Activated T-helper 1 cell treated with anti-CD3 and anti-CD28 coated beads, Interleukin-12 subunit alpha, Interleukin-12 subunit beta, Interleukin-2, Interleukin-4 antibody, amounts not matched to agents 30 ng/mL and 10 ng/mL and 1 ng/mL, durations not matched to agents 14 hours and 24 hours and 36 hours (primary cell): Measurements from ENCODE around the gene OR52E2. TPM values are rescaled to one million over a fixed set of nuclear protein-coding genes. Genes with fewer than 3 reads are reported as not detected.

ENCODE experiments used
- DNase-seq: peaks from one replicate; pipeline ENCODE4 v3.0.0; 2021; ENCODE audit warnings: low spot score
- H3K27ac Mint-ChIP-seq: one replicate; pipeline ENCODE4 v1.8.0; 2021; ENCODE audit warnings: mild to moderate bottlenecking, mixed read lengths
- H3K27me3 Mint-ChIP-seq: one replicate; pipeline ENCODE4 v1.8.0; 2022; ENCODE audit warnings: mild to moderate bottlenecking, moderate library complexity, mixed read lengths; ENCODE audit not compliant: insufficient read depth
- H3K36me3 Mint-ChIP-seq: one replicate; pipeline ENCODE4 v1.8.0; 2021; ENCODE audit warnings: low read depth, mixed read lengths
- H3K4me1 Mint-ChIP-seq: one replicate; pipeline ENCODE4 v1.8.0; 2021; ENCODE audit warnings: low read depth, mixed read lengths
- H3K4me3 Mint-ChIP-seq: one replicate; pipeline ENCODE4 v1.8.0; 2021; ENCODE audit warnings: mild to moderate bottlenecking, moderate library complexity, mixed read lengths
- H3K9me3 Mint-ChIP-seq: one replicate; pipeline ENCODE4 v1.8.0; 2021; ENCODE audit warnings: mixed read lengths
- intact Hi-C: fragments of 100-400 bp; cut with micrococcal nuclease; formaldehyde crosslinking; loops from one replicate; pipeline ENCODE4 v1.15.1; 2024
- total RNA-seq: library from RNA; stranded (reverse); gene quantifications from 2 replicates; pipeline ENCODE4 v1.2.3, GENCODE V29; 2022

OR52E2 gene
- total RNA-seq, 1 donor from 2014 or later, result not detected

DNA sequence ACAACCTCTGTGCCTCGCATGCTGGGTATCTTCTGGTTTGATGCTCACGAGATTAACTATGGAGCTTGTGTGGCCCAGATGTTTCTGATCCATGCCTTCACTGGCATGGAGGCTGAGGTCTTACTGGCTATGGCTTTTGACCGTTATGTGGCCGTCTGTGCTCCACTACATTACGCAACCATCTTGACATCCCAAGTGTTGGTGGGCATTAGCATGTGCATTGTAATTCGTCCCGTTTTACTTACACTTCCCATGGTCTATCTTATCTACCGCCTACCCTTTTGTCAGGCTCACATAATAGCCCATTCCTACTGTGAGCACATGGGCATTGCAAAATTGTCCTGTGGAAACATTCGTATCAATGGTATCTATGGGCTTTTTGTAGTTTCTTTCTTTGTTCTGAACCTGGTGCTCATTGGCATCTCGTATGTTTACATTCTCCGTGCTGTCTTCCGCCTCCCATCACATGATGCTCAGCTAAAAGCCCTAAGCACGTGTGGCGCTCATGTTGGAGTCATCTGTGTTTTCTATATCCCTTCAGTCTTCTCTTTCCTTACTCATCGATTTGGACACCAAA is 12.6 kb downstream of the OR52E2 start:
- no peak for DNase-seq
- no peak overlapping the region for H3K27ac Mint-ChIP-seq
- intact Hi-C loops, result no loop called here
- H3K4me1 Mint-ChIP-seq, result no peaks in the 10 kb centered on the region
- no peaks in the 10 kb centered on the region for H3K27me3 Mint-ChIP-seq
- H3K4me3 Mint-ChIP-seq, result no peak overlapping the region
- H3K9me3 Mint-ChIP-seq, result no peaks in the 10 kb centered on the region
- no peaks in the 10 kb centered on the region for H3K36me3 Mint-ChIP-seq

DNA sequence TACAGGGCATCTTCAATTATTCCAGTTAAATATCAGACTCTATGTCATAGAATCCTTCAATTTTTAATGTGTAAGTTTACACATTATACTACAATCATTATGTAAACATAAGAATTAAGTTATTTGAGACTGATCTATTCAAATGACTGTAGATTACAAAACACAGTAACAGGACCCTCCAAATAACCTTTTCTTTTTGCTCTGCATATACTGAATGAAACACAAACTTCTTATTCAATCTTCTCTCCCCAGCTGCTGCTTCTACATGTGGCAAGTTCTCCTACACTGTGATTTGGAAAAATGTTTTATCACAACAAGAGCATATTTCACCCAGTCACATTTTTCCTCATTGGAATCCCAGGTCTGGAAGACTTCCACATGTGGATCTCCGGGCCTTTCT is 13.2 kb downstream of the OR52E2 start, which contains the start of gene OR52J3:
TSS of gene OR52J3 (plus strand) at position 301 of the 400 bp plus-strand sequence. CDS start at position 301, 0 bp downstream.
- H3K36me3 Mint-ChIP-seq, result no peaks in the 10 kb centered on the region
- no peak for DNase-seq

DNA sequence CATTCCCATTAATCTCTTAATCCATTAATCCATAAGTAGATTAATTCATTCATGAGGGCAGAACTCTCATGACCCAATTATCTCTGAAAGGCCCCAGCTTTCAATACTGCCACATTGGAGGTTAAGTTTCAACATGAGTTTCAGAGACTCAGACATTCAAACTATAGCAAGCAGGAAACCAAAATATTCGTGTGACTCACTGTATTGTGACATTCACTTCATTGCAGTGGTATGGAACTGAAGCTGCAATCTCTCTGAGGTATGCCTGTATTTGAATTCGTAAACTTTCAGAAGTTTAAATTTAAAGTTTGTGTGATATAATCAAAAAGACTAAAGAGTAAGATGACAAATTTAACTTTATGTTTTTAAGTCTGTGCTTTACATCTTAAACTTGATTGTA is 16.0 kb downstream of the OR52E2 start:
- intact Hi-C loops, result no loop called here
- no peaks in the 10 kb centered on the region for H3K36me3 Mint-ChIP-seq
- H3K27ac Mint-ChIP-seq, result no peak overlapping the region
- H3K27me3 Mint-ChIP-seq, result no peaks in the 10 kb centered on the region
- no peaks in the 10 kb centered on the region for H3K9me3 Mint-ChIP-seq
- DNase-seq, result no peak
- no peak overlapping the region for H3K4me3 Mint-ChIP-seq
- H3K4me1 Mint-ChIP-seq, result no peaks in the 10 kb centered on the region

More for the DNA sequence above, 13.2 kb downstream of the OR52E2 start, which contains the start of gene OR52J3:
- intact Hi-C loops, result no loop called here
- Mint-ChIP-seq H3K4me3 (no peak within 1 kb of the TSS), H3K9me3 (no peaks in the 10 kb centered on the region), H3K27ac (no peak within 1 kb of the TSS), H3K4me1 (no peaks in the 10 kb centered on the region), H3K27me3 (no peaks in the 10 kb centered on the region)

DNA sequence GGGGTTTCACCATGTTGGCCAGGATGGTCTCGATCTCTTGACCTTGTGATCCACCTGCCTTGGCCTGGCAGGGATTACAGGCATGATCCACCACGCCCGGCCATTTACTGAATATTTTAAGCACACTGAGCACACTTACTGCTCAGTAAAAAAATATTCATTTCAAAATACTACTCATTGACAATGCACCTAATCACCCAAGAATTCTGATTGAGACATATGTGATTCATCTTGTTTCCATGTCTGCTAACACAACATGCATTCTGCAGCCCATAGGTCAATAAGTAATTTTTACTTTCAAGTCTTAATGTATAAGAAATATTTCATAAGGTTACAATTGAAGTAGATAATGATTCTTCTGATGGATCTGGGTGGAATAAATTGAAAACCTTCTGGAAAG is 17.3 kb downstream of the OR52E2 start:
- no peaks in the 10 kb centered on the region for H3K36me3 Mint-ChIP-seq
- intact Hi-C loops, result no loop called here
- H3K27ac Mint-ChIP-seq, result no peak overlapping the region
- H3K4me3 Mint-ChIP-seq, result no peak overlapping the region
- no peaks in the 10 kb centered on the region for H3K4me1 Mint-ChIP-seq
- no peak for DNase-seq
- no peaks in the 10 kb centered on the region for H3K9me3 Mint-ChIP-seq
- H3K27me3 Mint-ChIP-seq, result no peaks in the 10 kb centered on the region

DNA sequence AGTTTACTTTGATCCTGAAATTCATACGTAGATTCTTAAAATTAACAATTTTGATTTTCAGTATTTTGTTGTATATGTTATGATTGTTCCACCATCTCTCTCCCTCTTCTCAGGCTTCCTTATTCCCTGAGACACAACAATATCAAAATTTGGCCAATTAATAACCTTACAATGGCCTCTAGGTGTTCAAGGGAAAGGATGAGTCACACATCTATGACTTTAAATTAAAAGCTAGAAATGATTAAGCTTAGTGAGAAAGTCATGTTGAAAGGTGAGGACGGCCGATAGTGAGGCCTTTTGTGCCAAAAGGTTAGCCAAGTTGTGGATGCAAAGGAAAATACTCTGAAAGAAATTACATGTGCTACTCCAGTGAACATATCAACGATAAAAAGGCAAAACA is 18.6 kb downstream of the OR52E2 start:
- no peak overlapping the region for H3K4me3 Mint-ChIP-seq
- H3K4me1 Mint-ChIP-seq, result no peaks in the 10 kb centered on the region
- H3K27me3 Mint-ChIP-seq, result no peaks in the 10 kb centered on the region
- intact Hi-C loops, result no loop called here
- H3K36me3 Mint-ChIP-seq, result no peaks in the 10 kb centered on the region
- no peak for DNase-seq
- H3K9me3 Mint-ChIP-seq, result no peaks in the 10 kb centered on the region
- no peak overlapping the region for H3K27ac Mint-ChIP-seq

DNA sequence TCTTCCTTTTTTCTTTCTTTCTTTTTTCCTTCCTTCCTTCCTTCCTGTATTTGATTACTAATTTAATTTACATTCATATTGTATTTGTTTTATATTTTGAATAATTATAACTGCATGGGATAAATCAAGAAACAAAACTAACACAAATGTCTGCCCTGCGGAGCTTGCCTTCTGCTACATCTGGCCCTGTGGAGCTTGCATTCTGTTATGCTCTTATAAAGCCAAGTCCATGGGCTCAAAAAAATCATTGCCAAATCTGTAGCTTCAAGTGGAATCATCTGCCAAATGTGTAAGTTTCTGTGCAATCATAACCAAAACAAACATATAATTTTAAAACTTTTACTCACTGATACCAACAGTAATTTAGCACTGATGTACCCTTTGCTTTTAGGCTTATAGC is 21.1 kb downstream of the OR52E2 start:
- no peaks in the 10 kb centered on the region for H3K9me3 Mint-ChIP-seq
- intact Hi-C loops, result no loop called here
- H3K36me3 Mint-ChIP-seq, result no peaks in the 10 kb centered on the region
- H3K27ac Mint-ChIP-seq, result no peak overlapping the region
- H3K4me3 Mint-ChIP-seq, result no peak overlapping the region
- H3K27me3 Mint-ChIP-seq, result no peaks in the 10 kb centered on the region
- DNase-seq, result no peak
- H3K4me1 Mint-ChIP-seq, result no peaks in the 10 kb centered on the region

DNA sequence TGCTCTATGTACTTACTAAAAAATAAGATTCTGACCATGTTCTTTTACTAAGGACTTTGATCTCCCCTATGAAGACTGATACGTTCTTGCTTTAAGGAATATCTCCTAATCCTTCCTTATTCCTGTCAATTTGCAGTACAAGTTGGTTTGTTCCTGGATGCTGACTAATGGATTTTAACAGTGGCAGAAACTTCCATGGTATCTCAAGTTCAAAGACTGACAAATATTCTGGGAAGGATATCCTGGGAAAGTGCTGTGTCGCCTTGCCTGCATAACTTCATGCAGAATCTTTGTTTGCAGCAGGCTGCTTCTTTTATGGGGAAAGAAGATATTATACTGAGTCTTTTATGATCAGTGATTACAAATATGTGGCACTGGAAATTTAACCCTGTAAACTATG is 21.5 kb downstream of the OR52E2 start:
- no peak overlapping the region for H3K27ac Mint-ChIP-seq
- DNase-seq, result no peak
- H3K4me1 Mint-ChIP-seq, result no peaks in the 10 kb centered on the region
- no peaks in the 10 kb centered on the region for H3K9me3 Mint-ChIP-seq
- H3K4me3 Mint-ChIP-seq, result no peak overlapping the region
- H3K27me3 Mint-ChIP-seq, result no peaks in the 10 kb centered on the region
- intact Hi-C loops, result no loop called here
- H3K36me3 Mint-ChIP-seq, result no peaks in the 10 kb centered on the region

DNA sequence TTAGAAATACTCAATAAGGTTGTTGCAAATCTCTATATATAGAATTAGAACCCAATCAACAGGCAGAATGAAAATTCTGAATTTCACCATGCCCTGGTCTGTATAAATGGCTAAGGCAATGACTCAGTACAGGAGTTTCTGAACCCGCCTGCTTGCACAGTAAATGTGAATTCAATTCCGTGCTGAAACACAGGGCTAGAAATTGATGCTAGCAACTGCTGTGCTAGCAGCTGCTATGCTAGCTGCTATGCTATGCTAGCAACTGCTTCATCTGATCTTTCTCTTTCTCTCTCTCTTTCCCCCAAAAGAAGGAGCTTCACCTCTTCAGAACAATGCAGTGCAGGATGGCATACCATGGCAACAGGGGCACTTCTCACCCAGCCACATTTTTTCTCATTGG is 22.8 kb downstream of the OR52E2 start:
- intact Hi-C loops, result no loop called here
- H3K27ac Mint-ChIP-seq, result no peak overlapping the region
- no peaks in the 10 kb centered on the region for H3K4me1 Mint-ChIP-seq
- no peaks in the 10 kb centered on the region for H3K27me3 Mint-ChIP-seq
- DNase-seq, result no peak
- H3K4me3 Mint-ChIP-seq, result no peak overlapping the region
- no peaks in the 10 kb centered on the region for H3K36me3 Mint-ChIP-seq
- H3K9me3 Mint-ChIP-seq, result no peaks in the 10 kb centered on the region

DNA sequence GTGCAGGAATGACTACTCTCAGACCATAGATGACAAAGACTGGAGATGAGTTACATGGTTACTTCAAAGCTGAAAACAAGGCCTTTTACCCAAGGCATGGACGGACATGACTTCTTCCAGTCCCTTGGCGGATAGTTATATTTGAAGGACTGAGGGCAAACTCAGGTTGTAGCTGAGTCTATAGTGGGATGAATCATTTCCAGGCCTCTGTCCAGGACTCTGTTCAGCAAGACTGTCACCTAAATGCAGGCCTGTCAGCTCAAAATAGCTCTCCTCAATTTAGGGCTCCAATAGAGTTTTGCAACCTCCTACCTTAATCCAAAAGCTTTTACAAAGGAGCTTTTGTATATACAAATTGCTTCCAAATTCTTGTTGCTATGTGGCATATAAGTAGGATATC is 37.4 kb downstream of the OR52E2 start:
- H3K27me3 Mint-ChIP-seq, result no peaks in the 10 kb centered on the region
- no peak overlapping the region for H3K4me3 Mint-ChIP-seq
- no peaks in the 10 kb centered on the region for H3K36me3 Mint-ChIP-seq
- peaks cover 15% of the 10 kb centered on the region for H3K9me3 Mint-ChIP-seq
- DNase-seq, result no peak
- H3K4me1 Mint-ChIP-seq, result no peaks in the 10 kb centered on the region
- no peak overlapping the region for H3K27ac Mint-ChIP-seq
- intact Hi-C loops, result no loop called here

DNA sequence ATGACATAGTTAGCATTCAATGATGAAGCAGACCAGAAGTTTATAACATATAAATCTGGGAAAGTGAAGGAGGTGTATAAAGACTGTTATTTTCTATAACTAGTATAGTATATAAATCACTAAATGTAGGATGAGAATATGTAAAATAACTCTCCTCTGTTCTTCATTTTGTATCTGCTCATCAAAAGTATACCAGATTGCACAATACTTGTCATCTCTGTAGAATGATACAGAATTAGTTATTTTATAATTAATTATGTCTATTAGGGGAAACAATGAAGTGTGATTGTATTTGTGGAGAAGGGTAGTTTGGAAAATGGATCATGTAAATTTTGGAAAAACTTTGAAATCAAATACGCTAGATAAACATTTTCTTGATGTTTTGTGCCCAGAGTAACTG is 46.4 kb downstream of the OR52E2 start:
- no peaks in the 10 kb centered on the region for H3K9me3 Mint-ChIP-seq
- H3K27ac Mint-ChIP-seq, result no peak overlapping the region
- no peak for DNase-seq
- no peaks in the 10 kb centered on the region for H3K36me3 Mint-ChIP-seq
- no peaks in the 10 kb centered on the region for H3K27me3 Mint-ChIP-seq
- H3K4me1 Mint-ChIP-seq, result no peaks in the 10 kb centered on the region
- H3K4me3 Mint-ChIP-seq, result no peak overlapping the region
- intact Hi-C loops, result no loop called here

DNA sequence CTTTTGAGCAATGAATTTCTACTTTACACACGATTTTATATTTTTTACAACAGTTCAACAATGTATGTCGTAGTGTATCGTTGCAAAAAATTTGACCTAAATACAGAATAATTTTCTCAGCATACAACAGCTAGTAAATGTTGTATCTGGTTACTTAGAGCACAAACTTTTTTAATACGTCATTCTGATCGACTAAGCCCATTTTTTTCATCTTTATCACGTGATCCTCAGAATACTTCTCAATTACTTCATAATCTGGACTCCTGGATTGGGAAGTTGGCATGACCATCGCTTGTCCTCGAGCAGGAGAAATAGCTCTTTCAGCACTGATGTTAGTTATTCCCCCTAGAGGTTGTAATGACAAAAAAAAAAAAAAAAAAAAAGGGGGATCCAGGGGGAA is 48.2 kb downstream of the OR52E2 start:
- H3K4me3 Mint-ChIP-seq, result no peak overlapping the region
- no peaks in the 10 kb centered on the region for H3K27me3 Mint-ChIP-seq
- intact Hi-C loops, result no loop called here
- H3K4me1 Mint-ChIP-seq, result no peaks in the 10 kb centered on the region
- H3K9me3 Mint-ChIP-seq, result no peaks in the 10 kb centered on the region
- DNase-seq, result no peak
- H3K36me3 Mint-ChIP-seq, result no peaks in the 10 kb centered on the region
- H3K27ac Mint-ChIP-seq, result no peak overlapping the region

Other genes with a start within 250 kb of the OR52E2 start
- not detected in 2 replicates for gene OR51F2, start 238.3 kb downstream of the OR52E2 start, total RNA-seq
- not detected in 2 replicates for gene OR51S1, start 210.4 kb downstream of the OR52E2 start, total RNA-seq
- gene OR51T1, start 177.7 kb downstream of the OR52E2 start, total RNA-seq, result not detected in 2 replicates
- not detected in 2 replicates for gene OR51A7, start 155.8 kb downstream of the OR52E2 start, total RNA-seq
- gene OR51G2, start 140.3 kb downstream of the OR52E2 start, total RNA-seq, result not detected in 2 replicates
- gene OR51G1, start 135.3 kb downstream of the OR52E2 start, total RNA-seq, result not detected in 2 replicates
- gene OR51A4, start 112.0 kb downstream of the OR52E2 start, total RNA-seq, result not detected in 2 replicates
- not detected in 2 replicates for gene OR51A2, start 103.9 kb downstream of the OR52E2 start, total RNA-seq
- gene OR51L1, start 64.8 kb downstream of the OR52E2 start, total RNA-seq, result not detected in 2 replicates
- not detected in 2 replicates for gene OR52J3, start 13.1 kb downstream of the OR52E2 start, total RNA-seq
- not detected in 2 replicates for gene OR52E1, start 9.9 kb upstream of the OR52E2 start, total RNA-seq
- gene OR52A5, start 78.7 kb upstream of the OR52E2 start, total RNA-seq, result not detected in 2 replicates
- not detected in 2 replicates for gene OR52A1, start 95.1 kb upstream of the OR52E2 start, total RNA-seq
- not detected in 2 replicates for gene OR51V1, start 141.1 kb upstream of the OR52E2 start, total RNA-seq
- gene HBB, start 167.4 kb upstream of the OR52E2 start, total RNA-seq, result not detected in 2 replicates
- gene HBD, start 174.9 kb upstream of the OR52E2 start, total RNA-seq, result not detected in 2 replicates
- gene HBG1, start 190.2 kb upstream of the OR52E2 start, total RNA-seq, result not detected in 2 replicates
- gene HBG2, start 195.2 kb upstream of the OR52E2 start, total RNA-seq, result not detected in 2 replicates
- not detected in 2 replicates for gene HBE1, start 210.3 kb upstream of the OR52E2 start, total RNA-seq
- gene OR51B4, start 242.3 kb upstream of the OR52E2 start, total RNA-seq, result not detected in 2 replicates